Thoracic aorta endothelial cell (primary cell): Measurements from ENCODE around the gene ZNF524. TPM values are rescaled to one million over a fixed set of nuclear protein-coding genes. Genes with fewer than 3 reads are reported as not detected.

Experiments
- total RNA-seq: library from RNA; depleted of rRNA; stranded (reverse); fragments of >200 nt; gene quantifications from 2 replicates; pipeline ENCODE4 v1.2.3, GENCODE V29; 2012

ZNF524 gene
- total RNA-seq: 7.2 and 9.0 TPM in 2 replicates

GRCh38 chr19:55599842-55600661 lies at the start of gene ZNF524:
Gene ZNF524 (plus strand): TSS chr19:55600288. CDS start chr19:55602113, 1,825 bp downstream.

GRCh38 chr19:55580628-55581144 lies 19.4 kb upstream of the ZNF524 start, which contains the start of gene ZNF579:
Gene ZNF579 (minus strand): TSS chr19:55580848. CDS start chr19:55579639, 1,209 bp downstream.

GRCh38 chr19:55599468-55599841 lies 633 bp upstream of the ZNF524 start, which contains the start of gene FIZ1:
Gene FIZ1 (minus strand): TSS chr19:55599517. CDS start chr19:55597865, 1,652 bp downstream.

GRCh38 chr19:55605637-55606470 lies 5.8 kb downstream of the ZNF524 start, which contains the start of gene ZNF865:
Gene ZNF865 (plus strand): TSS chr19:55605647. CDS start chr19:55613619, 7,972 bp downstream.

GRCh38 chr19:55624109-55625003 lies 24.3 kb downstream of the ZNF524 start, which contains the start of gene ZNF784:
Gene ZNF784 (minus strand): TSS chr19:55624566. CDS start chr19:55624561, 5 bp downstream.

GRCh38 chr19:55640577-55641425 lies 40.7 kb downstream of the ZNF524 start, which contains the start of gene ZNF580:
Gene ZNF580 (plus strand): TSS chr19:55641002. CDS start chr19:55642509, 1,507 bp downstream.

GRCh38 chr19:55643003-55643886 lies 43.2 kb downstream of the ZNF524 start, which contains the start of gene ZNF581:
Gene ZNF581 (plus strand): TSS chr19:55643649. CDS start chr19:55644572, 923 bp downstream.

GRCh38 chr19:55647732-55648584 lies 47.9 kb downstream of the ZNF524 start, which contains the start of gene CCDC106:
Gene CCDC106 (plus strand): TSS chr19:55648212. CDS start chr19:55649047, 835 bp downstream.

Other genes with a start within 250 kb of the ZNF524 start
- gene COX6B2, start 245.6 kb upstream of the ZNF524 start, total RNA-seq: 0.29 TPM in 1 of 2 replicates, not detected in the other
- gene GARIN5B, start 237.0 kb upstream of the ZNF524 start, total RNA-seq: not detected in 2 replicates
- gene IL11, start 229.8 kb upstream of the ZNF524 start, total RNA-seq: not detected in 2 replicates
- not detected in 2 replicates for gene TMEM190, start 223.5 kb upstream of the ZNF524 start, total RNA-seq
- not detected in 2 replicates for gene TMEM238, start 216.0 kb upstream of the ZNF524 start, total RNA-seq
- 346 and 438 TPM in 2 replicates for gene RPL28, start 214.4 kb upstream of the ZNF524 start, total RNA-seq
- gene UBE2S, start 192.5 kb upstream of the ZNF524 start, total RNA-seq: 110 and 177 TPM in 2 replicates
- gene SHISA7, start 157.0 kb upstream of the ZNF524 start, total RNA-seq: not detected in 2 replicates
- 33.5 and 43.0 TPM in 2 replicates for gene ISOC2, start 138.6 kb upstream of the ZNF524 start, total RNA-seq
- not detected in 2 replicates for gene C19orf85, start 135.5 kb upstream of the ZNF524 start, total RNA-seq
- gene ZNF628, start 123.7 kb upstream of the ZNF524 start, total RNA-seq: 2.4 and 3.2 TPM in 2 replicates
- gene NAT14, start 115.1 kb upstream of the ZNF524 start, total RNA-seq: 8.9 and 9.6 TPM in 2 replicates
- 0.27 and 0.79 TPM in 2 replicates for gene SSC5D, start 111.9 kb upstream of the ZNF524 start, total RNA-seq
- not detected in 2 replicates for gene SBK2, start 63.2 kb upstream of the ZNF524 start, total RNA-seq
- gene SBK3, start 54.7 kb upstream of the ZNF524 start, total RNA-seq: 0.27 and 0.65 TPM in 2 replicates
- 4.1 and 5.1 TPM in 2 replicates for gene ZNF579, start 19.4 kb upstream of the ZNF524 start, total RNA-seq
- 3.2 and 4.2 TPM in 2 replicates for gene FIZ1, start 771 bp upstream of the ZNF524 start, total RNA-seq
- gene ZNF865, start 5.4 kb downstream of the ZNF524 start, total RNA-seq: 1.6 and 1.8 TPM in 2 replicates
- gene ZNF784, start 24.3 kb downstream of the ZNF524 start, total RNA-seq: 2.0 and 2.4 TPM in 2 replicates
- 5.1 and 6.7 TPM in 2 replicates for gene ZNF580, start 40.7 kb downstream of the ZNF524 start, total RNA-seq
- gene ZNF581, start 43.4 kb downstream of the ZNF524 start, total RNA-seq: 16.4 and 16.7 TPM in 2 replicates
- gene CCDC106, start 47.9 kb downstream of the ZNF524 start, total RNA-seq: 8.0 and 8.5 TPM in 2 replicates
- 171 and 192 TPM in 2 replicates for gene U2AF2, start 54.7 kb downstream of the ZNF524 start, total RNA-seq
- gene EPN1, start 74.9 kb downstream of the ZNF524 start, total RNA-seq: 74.6 and 86.4 TPM in 2 replicates
- gene NLRP9, start 138.1 kb downstream of the ZNF524 start, total RNA-seq: not detected in 2 replicates
- not detected in 2 replicates for gene RFPL4A, start 158.8 kb downstream of the ZNF524 start, total RNA-seq
- 0.13 TPM in 1 of 2 replicates, not detected in the other for gene RFPL4AL1, start 168.8 kb downstream of the ZNF524 start, total RNA-seq
- gene NLRP11, start 231.7 kb downstream of the ZNF524 start, total RNA-seq: not detected in 2 replicates
- gene NLRP4, start 236.3 kb downstream of the ZNF524 start, total RNA-seq: not detected in 2 replicates